Stimulated activated naive CD8-positive, alpha-beta T cell treated with anti-CD3 and anti-CD28 coated beads, Interleukin-15, Interleukin-2, amounts not matched to agents 100 ng/mL and 50 ng/mL, for 24 hours (primary cell): ENCODE results near the gene GCNT4.

Experiments used
- H3K27ac Mint-ChIP-seq: one replicate; pipeline ENCODE4 v1.8.0; 2021; ENCODE audit warnings: mild to moderate bottlenecking, mixed read lengths
- H3K27me3 Mint-ChIP-seq: one replicate; pipeline ENCODE4 v1.8.0; 2021; ENCODE audit warnings: mixed read lengths
- H3K36me3 Mint-ChIP-seq: one replicate; pipeline ENCODE4 v1.8.0; 2021; ENCODE audit warnings: low read depth, mixed read lengths
- H3K4me1 Mint-ChIP-seq: one replicate; pipeline ENCODE4 v1.8.0; 2021; ENCODE audit warnings: low read depth, mixed read lengths
- H3K4me3 Mint-ChIP-seq: one replicate; pipeline ENCODE4 v1.8.0; 2021; ENCODE audit warnings: mild to moderate bottlenecking, mixed read lengths
- H3K9me3 Mint-ChIP-seq: one replicate; pipeline ENCODE4 v1.8.0; 2021; ENCODE audit warnings: mixed read lengths

GCNT4 gene

GRCh38 chr5:75058986-75059535 is 6.7 kb upstream of the GCNT4 start:
- peak overlapping the region; percentile 3 for H3K4me3 Mint-ChIP-seq
- H3K4me1 Mint-ChIP-seq: peaks cover 86% of the 10 kb centered on the region
- peak overlapping the region; percentile 65 for H3K27ac Mint-ChIP-seq
- peaks cover 5% of the 10 kb centered on the region for H3K36me3 Mint-ChIP-seq
- H3K9me3 Mint-ChIP-seq: no peaks in the 10 kb centered on the region
- peaks cover 13% of the 10 kb centered on the region for H3K27me3 Mint-ChIP-seq

GRCh38 chr5:75057561-75057960 is 5.2 kb upstream of the GCNT4 start:
- Mint-ChIP-seq H3K4me3 (no peak overlapping the region), H3K9me3 (no peaks in the 10 kb centered on the region), H3K36me3 (peaks cover 4% of the 10 kb centered on the region), H3K27ac (peak overlapping the region; percentile 10), H3K27me3 (peaks cover 13% of the 10 kb centered on the region), H3K4me1 (peaks cover 83% of the 10 kb centered on the region)

- no peaks in the 10 kb centered on the region for H3K9me3 Mint-ChIP-seq
- H3K4me3 Mint-ChIP-seq: no peak overlapping the region
- no peak overlapping the region for H3K27ac Mint-ChIP-seq
- H3K36me3 Mint-ChIP-seq: no peaks in the 10 kb centered on the region
- H3K4me1 Mint-ChIP-seq: peaks cover 88% of the 10 kb centered on the region
- H3K27me3 Mint-ChIP-seq: peaks cover 13% of the 10 kb centered on the region
Measured at GRCh38 chr5:75055727-75056144, 3.4 kb upstream of the GCNT4 start.

- Mint-ChIP-seq H3K9me3 (no peaks in the 10 kb centered on the region), H3K36me3 (no peaks in the 10 kb centered on the region), H3K4me1 (peaks cover 88% of the 10 kb centered on the region), H3K27ac (peak overlapping the region; percentile 67), H3K27me3 (peaks cover 16% of the 10 kb centered on the region), H3K4me3 (peak overlapping the region; percentile 85)
Measured at GRCh38 chr5:75054134-75054930, 2.0 kb upstream of the GCNT4 start.

GRCh38 chr5:75053304-75054133 is 1.2 kb upstream of the GCNT4 start:
- peak overlapping the region; percentile 85 for H3K4me3 Mint-ChIP-seq
- H3K27me3 Mint-ChIP-seq: peaks cover 16% of the 10 kb centered on the region
- H3K4me1 Mint-ChIP-seq: peaks cover 88% of the 10 kb centered on the region

GRCh38 chr5:75053054-75053303 is 621 bp upstream of the GCNT4 start:
- H3K4me1 Mint-ChIP-seq: peaks cover 88% of the 10 kb centered on the region
- H3K4me3 Mint-ChIP-seq: peak overlapping the region; percentile 71
- H3K9me3 Mint-ChIP-seq: no peaks in the 10 kb centered on the region
- no peaks in the 10 kb centered on the region for H3K36me3 Mint-ChIP-seq
- H3K27me3 Mint-ChIP-seq: peaks cover 16% of the 10 kb centered on the region
- no peak overlapping the region for H3K27ac Mint-ChIP-seq

More at GRCh38 chr5:75053304-75054133, 1.2 kb upstream of the GCNT4 start:
- H3K27ac Mint-ChIP-seq: peak overlapping the region; percentile 67
- no peaks in the 10 kb centered on the region for H3K36me3 Mint-ChIP-seq
- H3K9me3 Mint-ChIP-seq: no peaks in the 10 kb centered on the region

GRCh38 chr5:75051217-75051751 is 1.1 kb downstream of the GCNT4 start:
- Mint-ChIP-seq H3K4me1 (peaks cover 81% of the 10 kb centered on the region), H3K27ac (peak overlapping the region; percentile 88), H3K9me3 (no peaks in the 10 kb centered on the region), H3K4me3 (peak overlapping the region; percentile 94), H3K27me3 (peaks cover 15% of the 10 kb centered on the region), H3K36me3 (no peaks in the 10 kb centered on the region)

GRCh38 chr5:75050415-75050814 is 1.9 kb downstream of the GCNT4 start:
- no peaks in the 10 kb centered on the region for H3K9me3 Mint-ChIP-seq

GRCh38 chr5:75049456-75050351 is 2.7 kb downstream of the GCNT4 start:
- H3K27ac Mint-ChIP-seq: peak overlapping the region; percentile 88
- H3K36me3 Mint-ChIP-seq: peaks cover 14% of the 10 kb centered on the region
- peak overlapping the region; percentile 94 for H3K4me3 Mint-ChIP-seq
- H3K4me1 Mint-ChIP-seq: peaks cover 81% of the 10 kb centered on the region
- H3K27me3 Mint-ChIP-seq: peaks cover 8% of the 10 kb centered on the region
- no peaks in the 10 kb centered on the region for H3K9me3 Mint-ChIP-seq

More at GRCh38 chr5:75050415-75050814, 1.9 kb downstream of the GCNT4 start:
- Mint-ChIP-seq H3K4me3 (peak overlapping the region; percentile 94), H3K27me3 (peaks cover 12% of the 10 kb centered on the region), H3K4me1 (peaks cover 81% of the 10 kb centered on the region), H3K27ac (peak overlapping the region; percentile 88), H3K36me3 (peaks cover 9% of the 10 kb centered on the region)

GRCh38 chr5:75048457-75048953 is 3.9 kb downstream of the GCNT4 start:
- Mint-ChIP-seq H3K4me3 (peak overlapping the region; percentile 36), H3K4me1 (peaks cover 77% of the 10 kb centered on the region), H3K9me3 (no peaks in the 10 kb centered on the region), H3K27me3 (peaks cover 4% of the 10 kb centered on the region), H3K36me3 (peaks cover 20% of the 10 kb centered on the region), H3K27ac (peak overlapping the region; percentile 28)

GRCh38 chr5:75047356-75047755 is 5.0 kb downstream of the GCNT4 start:
- Mint-ChIP-seq H3K4me3 (no peak overlapping the region), H3K27ac (no peak overlapping the region), H3K36me3 (peaks cover 24% of the 10 kb centered on the region), H3K4me1 (peaks cover 83% of the 10 kb centered on the region), H3K9me3 (no peaks in the 10 kb centered on the region), H3K27me3 (peaks cover 7% of the 10 kb centered on the region)

- Mint-ChIP-seq H3K4me1 (peaks cover 79% of the 10 kb centered on the region), H3K4me3 (no peak overlapping the region), H3K36me3 (peaks cover 24% of the 10 kb centered on the region), H3K9me3 (no peaks in the 10 kb centered on the region), H3K27ac (peak overlapping the region; percentile 8), H3K27me3 (peaks cover 7% of the 10 kb centered on the region)
Measured at GRCh38 chr5:75046366-75047142, 5.8 kb downstream of the GCNT4 start.

- peak overlapping the region; percentile 43 for H3K27ac Mint-ChIP-seq
- H3K4me3 Mint-ChIP-seq: no peak overlapping the region
- peaks cover 66% of the 10 kb centered on the region for H3K4me1 Mint-ChIP-seq
- peaks cover 4% of the 10 kb centered on the region for H3K27me3 Mint-ChIP-seq
- H3K9me3 Mint-ChIP-seq: no peaks in the 10 kb centered on the region
- peaks cover 24% of the 10 kb centered on the region for H3K36me3 Mint-ChIP-seq
Measured at GRCh38 chr5:75045071-75045470, 7.3 kb downstream of the GCNT4 start.
